NCI-H748 treated with DMSO at 0.1 percent for 48 hours (cell line): ENCODE measurements around the gene CHD1.

Experiments
- DNase-seq: peaks from one replicate; lab custom pipeline; 2025; lab: John Stamatoyannopoulos, UW

Gene CHD1

GRCh38 chr5:98935206-98935605 is 6.4 kb upstream of the CHD1 start:
- no peak for DNase-seq

GRCh38 chr5:98934546-98934945 is 5.7 kb upstream of the CHD1 start:
- no peak for DNase-seq

GRCh38 chr5:98933445-98934072 is 4.8 kb upstream of the CHD1 start:
- DNase-seq, result no peak

- DNase-seq, result no peak
Measured at GRCh38 chr5:98930972-98931762, 2.4 kb upstream of the CHD1 start.

GRCh38 chr5:98929710-98930298 is 997 bp upstream of the CHD1 start:
- DNase-seq, result peak; percentile 75

- DNase-seq, result peak; percentile 49
Measured at GRCh38 chr5:98927989-98928872, 576 bp downstream of the CHD1 start.

- DNase-seq, result peak; percentile 49
Measured at GRCh38 chr5:98927242-98927988, 1.4 kb downstream of the CHD1 start.

- DNase-seq, result no peak
Measured at GRCh38 chr5:98923966-98924365, 4.8 kb downstream of the CHD1 start.

GRCh38 chr5:98921947-98922505 is 6.8 kb downstream of the CHD1 start:
- no peak for DNase-seq

GRCh38 chr5:98917433-98917832 is 11.4 kb downstream of the CHD1 start:
- no peak for DNase-seq

- no peak for DNase-seq
Measured at GRCh38 chr5:98916540-98916939, 12.3 kb downstream of the CHD1 start.

GRCh38 chr5:98913911-98914310 is 14.9 kb downstream of the CHD1 start:
- no peak for DNase-seq

- DNase-seq, result peak; percentile 81
Measured at GRCh38 chr5:98911280-98912040, 17.3 kb downstream of the CHD1 start.

- no peak for DNase-seq
Measured at GRCh38 chr5:98909363-98909762, 19.4 kb downstream of the CHD1 start.

GRCh38 chr5:98907951-98908350 is 20.9 kb downstream of the CHD1 start:
- DNase-seq, result no peak

GRCh38 chr5:98906756-98907355 is 22.0 kb downstream of the CHD1 start:
- no peak for DNase-seq

- DNase-seq, result peak; percentile 16
Measured at GRCh38 chr5:98905857-98906688, 22.7 kb downstream of the CHD1 start.

GRCh38 chr5:98904780-98905179 is 24.0 kb downstream of the CHD1 start:
- no peak for DNase-seq

GRCh38 chr5:98902733-98903132 is 26.1 kb downstream of the CHD1 start:
- no peak for DNase-seq
